ENCODE measurements around the gene POLR1H.
"Not testable (repeated sequence)": the region's sequence is repeated elsewhere in the genome, so short reads cannot be mapped to it uniquely, and the experiment has no call there.

POLR1H gene, protein sequence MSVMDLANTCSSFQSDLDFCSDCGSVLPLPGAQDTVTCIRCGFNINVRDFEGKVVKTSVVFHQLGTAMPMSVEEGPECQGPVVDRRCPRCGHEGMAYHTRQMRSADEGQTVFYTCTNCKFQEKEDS

DNA sequence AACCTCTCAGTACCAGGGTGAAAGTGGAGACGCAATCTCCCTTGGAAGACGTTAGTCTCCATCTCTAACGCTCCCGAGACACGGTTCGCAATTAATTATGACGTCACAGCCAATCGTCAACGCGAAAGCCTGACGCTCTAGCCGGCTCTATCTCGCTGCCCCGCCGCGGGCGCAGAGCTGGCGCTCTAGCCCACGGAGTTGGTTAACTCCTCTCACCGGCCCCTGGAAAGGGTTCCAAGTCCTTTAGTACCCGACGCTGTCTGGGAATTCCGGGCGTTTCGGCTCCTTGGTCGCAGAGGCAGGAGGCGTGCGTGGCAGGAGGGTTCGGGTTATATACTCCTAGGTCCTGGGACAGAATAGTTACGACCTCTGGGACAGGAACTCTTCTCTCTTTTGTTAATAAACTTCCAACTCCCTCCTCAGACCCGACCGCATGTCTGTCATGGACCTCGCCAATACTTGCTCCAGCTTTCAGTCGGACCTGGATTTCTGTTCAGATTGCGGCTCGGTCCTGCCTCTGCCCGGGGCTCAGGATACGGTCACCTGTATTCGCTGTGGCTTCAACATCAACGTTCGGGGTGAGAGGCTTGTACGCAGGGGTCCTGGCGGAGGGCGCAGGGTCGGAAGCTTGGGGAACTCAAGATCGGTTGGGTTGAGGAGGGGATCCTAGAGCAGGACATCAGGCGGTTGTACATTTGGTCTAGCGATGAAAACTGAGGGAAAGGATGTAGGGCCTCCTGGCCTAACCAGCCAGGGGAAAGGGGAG, at the start of gene POLR1H:
Gene POLR1H (plus strand): TSS at position 174 of the 766 bp plus-strand sequence. CDS start 260 bp downstream, at position 434.
- DNase-seq (ENCODE audit: low read depth): peak; percentile 85
- H3K4me3 ChIP-seq (ENCODE audit: low read depth, low read length): peak within 1 kb of the TSS; percentile 98

DNA sequence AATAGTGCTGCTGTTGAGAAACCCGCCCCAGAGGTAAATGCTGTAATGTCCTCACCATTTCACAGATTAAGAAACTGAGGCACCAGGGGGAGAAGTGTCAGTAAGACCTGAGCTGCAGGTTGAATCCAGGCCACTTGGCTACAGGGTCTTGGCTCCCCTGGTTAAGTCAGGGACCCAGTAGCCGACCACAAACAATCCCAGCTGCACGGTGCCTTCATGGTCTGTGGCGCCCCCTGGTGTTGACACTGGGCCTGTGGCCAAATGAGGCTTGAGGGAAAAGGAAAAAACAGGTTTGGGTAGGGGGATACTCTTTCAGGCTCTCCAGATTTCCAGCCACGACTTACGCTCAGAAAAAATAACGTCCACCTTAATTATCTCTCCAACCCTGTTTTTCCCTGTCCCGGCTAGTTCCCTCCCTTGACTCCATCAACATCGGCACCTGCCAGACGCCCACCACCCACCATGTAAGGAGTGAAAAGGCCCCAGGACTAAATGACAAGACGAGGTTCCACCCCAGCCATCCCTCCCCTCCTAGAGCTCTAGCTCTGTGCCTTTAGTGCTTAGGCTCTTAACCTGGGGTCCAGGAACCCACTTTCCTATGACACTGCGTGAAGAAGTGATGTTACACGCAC, 47.7 kb upstream of the POLR1H start:
- DNase-seq (ENCODE audit: low read depth): no peak
- H3K4me3 ChIP-seq (ENCODE audit: low read depth, low read length): no peak overlapping the region

DNA sequence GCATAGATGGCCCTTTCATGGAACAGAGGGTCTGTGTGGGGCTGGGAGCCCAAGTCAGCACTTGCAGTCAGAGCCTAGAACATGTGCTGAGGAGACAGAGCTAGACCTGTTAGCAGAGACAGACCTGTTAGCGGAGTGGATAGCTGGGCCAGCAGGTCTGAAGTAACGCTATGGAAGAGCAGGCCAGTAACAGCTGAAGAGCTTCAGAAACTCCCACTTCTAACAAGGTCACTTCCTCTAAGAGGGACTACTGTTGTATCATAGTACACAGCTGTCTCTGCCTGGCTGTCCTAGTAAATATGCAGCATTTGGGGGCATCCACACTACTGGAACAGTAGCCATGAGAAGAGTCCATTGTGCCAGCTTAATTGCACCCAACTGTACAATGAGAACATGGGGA, 41.2 kb upstream of the POLR1H start:
- H3K4me3 ChIP-seq (ENCODE audit: low read depth, low read length): no peak overlapping the region
- no peak for DNase-seq (ENCODE audit: low read depth)

DNA sequence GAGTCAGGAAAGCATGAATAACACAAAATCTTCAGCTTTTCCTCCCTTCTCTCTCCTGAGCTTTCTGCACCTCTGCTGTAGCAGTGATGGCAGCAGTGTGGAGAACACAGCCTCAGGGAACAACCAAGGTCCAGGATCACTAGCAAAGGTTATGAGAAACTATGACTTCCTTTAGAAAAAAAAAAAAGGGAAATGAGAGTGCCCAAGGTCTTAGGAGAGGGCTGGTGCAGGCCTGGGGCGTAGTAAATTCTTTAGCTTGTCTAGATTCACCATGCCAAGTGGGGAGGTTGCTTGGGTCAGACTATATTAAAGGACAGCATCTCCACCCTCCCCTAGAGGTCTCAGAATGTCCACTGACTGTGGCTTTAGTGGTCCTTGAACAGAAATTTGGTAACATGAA, 40.4 kb upstream of the POLR1H start:
- H3K4me3 ChIP-seq (ENCODE audit: low read depth, low read length): no peak overlapping the region
- no peak for DNase-seq (ENCODE audit: low read depth)

DNA sequence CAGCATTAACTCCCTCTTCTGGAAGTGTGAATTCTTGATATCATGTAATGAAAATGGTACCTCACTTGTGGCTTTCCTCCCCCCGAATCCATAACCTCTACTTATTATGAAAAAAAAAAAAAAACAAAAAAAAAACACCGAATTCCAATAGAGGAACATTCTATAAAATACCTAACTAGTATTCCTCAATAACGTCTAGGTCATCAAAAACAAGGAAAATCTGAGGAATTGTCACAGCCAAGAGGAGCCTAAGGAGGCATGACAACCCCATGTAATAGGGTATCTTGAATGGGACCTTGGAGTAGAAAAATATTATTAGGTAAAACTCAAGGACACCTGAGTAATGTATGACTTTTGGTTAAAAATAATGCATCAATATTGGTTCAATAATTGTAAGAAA, 38.9 kb upstream of the POLR1H start:
- DNase-seq (ENCODE audit: low read depth): no peak

DNA sequence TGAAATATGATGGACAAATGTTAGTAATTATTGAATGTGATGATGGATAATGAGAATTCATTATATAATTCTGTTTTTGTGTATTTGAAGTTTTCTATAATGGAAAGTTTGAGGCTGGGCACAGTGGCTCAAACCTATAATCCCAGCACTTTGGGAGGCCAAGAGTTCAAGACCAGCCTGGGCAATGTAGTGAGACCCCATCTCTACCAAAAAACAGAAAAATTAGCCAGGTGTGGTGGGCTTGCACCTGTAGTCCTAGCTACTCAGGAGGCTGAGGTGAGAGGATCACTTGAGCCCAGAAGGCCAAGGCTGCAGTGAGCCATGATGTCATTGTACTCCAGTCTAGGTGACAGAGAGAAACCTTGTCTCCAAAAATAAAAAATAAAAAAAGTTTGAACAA, 38.4 kb upstream of the POLR1H start:
- not testable (repeated sequence) for DNase-seq (ENCODE audit: low read depth)

More for the DNA sequence above, 38.9 kb upstream of the POLR1H start:
- no peak overlapping the region for H3K4me3 ChIP-seq (ENCODE audit: low read depth, low read length)

DNA sequence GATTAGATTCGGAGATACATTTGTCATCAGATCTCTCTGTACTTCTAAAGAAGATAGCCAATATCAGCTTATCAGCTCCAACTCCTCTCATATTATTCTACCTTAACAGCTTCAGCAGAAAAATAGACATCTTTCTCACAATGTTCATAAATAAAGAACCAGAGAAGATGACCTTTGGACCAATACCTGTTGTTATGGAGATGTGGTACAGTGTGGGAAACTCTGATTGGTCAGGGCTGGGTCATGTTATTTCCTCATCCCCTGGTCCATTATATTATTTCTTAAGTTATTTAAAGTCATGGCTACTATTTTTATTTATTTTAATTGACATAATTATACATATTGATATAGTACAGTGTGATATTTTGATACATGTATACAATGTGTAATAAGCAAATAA, 35.9 kb upstream of the POLR1H start:
- no peak for DNase-seq (ENCODE audit: low read depth)
- H3K4me3 ChIP-seq (ENCODE audit: low read depth, low read length): no peak overlapping the region

More for the DNA sequence above, 38.4 kb upstream of the POLR1H start:
- H3K4me3 ChIP-seq (ENCODE audit: low read depth, low read length): not testable (repeated sequence)

DNA sequence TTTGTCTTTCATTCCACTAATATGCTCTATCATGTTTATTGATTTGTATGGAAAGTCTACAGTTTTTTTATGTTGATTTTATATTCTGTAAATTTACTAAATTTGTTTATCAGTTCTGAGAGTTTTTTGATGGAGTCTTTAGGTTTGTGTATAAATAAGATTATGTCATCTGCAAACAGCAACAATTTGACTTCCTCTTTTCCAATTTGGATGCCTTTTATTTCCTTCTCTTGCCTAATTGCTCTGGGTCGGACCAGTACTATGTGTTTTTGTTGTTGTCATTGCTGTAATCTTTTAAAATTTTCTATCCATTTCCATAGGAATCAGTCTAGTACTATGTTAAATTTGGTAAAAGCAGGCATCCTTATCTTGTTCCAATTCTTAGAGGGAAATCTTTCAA, 31.5 kb upstream of the POLR1H start:
- DNase-seq (ENCODE audit: low read depth): no peak
- H3K4me3 ChIP-seq (ENCODE audit: low read depth, low read length): no peak overlapping the region

DNA sequence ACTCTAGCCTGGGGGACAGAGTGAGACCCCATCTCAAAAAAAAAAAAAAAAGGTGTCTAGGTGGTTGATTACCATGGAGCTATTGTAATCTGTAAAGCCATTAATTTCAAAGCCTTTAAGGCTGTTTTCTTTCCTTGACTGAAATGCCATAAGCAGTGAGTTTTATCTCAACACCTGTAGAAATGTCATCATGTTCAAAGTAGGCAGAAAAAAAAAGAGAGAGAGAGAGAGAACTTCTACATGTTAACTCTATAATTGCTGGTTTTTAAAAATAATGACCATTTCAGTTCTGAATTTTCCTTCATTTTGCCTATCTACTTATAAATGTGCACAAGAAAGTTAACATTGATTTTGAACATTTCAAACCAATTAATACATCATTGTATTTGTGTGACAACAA, 29.7 kb upstream of the POLR1H start:
- no peak for DNase-seq (ENCODE audit: low read depth)

DNA sequence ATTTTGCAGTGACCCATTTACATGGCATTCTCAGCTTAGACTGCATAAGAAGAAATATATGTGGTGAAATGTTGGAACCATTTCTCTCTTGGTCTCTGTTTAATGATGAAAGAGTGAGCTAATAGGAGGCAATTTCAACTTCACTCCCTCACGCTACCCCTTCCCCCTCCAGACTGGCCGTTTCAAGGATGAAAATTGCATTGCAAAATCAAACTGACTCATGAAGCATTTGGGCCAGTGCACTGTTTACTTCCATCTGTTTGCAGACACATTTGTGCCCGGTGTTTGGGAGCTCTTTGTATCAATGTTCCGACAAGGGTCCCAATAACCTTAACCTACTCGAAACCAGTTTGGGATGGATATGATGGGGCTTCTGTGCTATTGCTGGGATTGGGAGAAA, 27.6 kb upstream of the POLR1H start:
- DNase-seq (ENCODE audit: low read depth): peak; percentile 45
- H3K4me3 ChIP-seq (ENCODE audit: low read depth, low read length): not testable (repeated sequence)

More for the DNA sequence above, 29.7 kb upstream of the POLR1H start:
- H3K4me3 ChIP-seq (ENCODE audit: low read depth, low read length): no peak overlapping the region

DNA sequence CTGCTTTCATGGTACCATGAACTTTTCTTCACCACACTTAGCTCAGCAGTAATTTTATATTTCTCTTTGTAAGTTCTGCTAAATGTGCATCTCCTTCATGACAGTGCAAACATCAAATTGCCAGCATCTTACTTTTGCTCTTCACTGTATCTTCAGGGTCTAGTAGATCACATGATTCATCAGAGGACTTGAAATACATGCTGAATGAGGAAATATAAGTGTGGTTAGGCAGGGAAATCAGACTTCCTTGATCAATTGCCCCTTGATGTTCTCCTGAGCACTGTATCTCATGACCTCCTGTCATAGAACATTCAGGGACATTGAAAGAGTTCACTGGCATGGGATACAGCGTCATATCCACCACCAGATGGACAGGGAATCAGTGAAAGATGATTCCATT, 25.3 kb upstream of the POLR1H start:
- no peak for DNase-seq (ENCODE audit: low read depth)
- no peak overlapping the region for H3K4me3 ChIP-seq (ENCODE audit: low read depth, low read length)

DNA sequence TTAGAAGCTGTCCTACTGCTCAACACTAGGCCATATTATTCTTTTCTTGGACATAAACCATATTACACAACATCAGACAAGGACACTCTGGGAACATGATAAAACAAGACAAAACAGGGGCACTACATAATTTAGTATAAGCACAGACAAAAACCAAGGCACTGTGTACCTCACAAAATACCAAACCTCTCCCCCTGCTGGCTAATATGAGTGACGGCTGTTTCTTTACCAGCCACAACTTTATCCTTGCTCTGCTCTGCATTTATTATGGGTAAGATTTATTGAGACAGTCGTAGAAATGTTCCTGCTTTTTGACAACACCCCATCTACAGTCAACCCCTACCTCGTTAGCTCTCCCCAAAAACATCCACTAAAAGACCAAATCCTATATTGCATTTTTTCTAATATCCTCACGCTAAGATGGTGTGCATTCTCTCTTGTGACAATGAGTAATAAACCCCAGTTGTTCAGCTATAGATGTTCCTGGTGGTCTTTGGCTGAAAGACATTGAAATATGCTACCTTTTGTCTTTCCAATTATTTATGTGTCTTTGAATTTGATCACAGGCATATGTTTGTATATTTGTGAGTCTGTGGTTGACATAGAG, 23.8 kb upstream of the POLR1H start:
- DNase-seq (ENCODE audit: low read depth): no peak
- H3K4me3 ChIP-seq (ENCODE audit: low read depth, low read length): no peak overlapping the region

DNA sequence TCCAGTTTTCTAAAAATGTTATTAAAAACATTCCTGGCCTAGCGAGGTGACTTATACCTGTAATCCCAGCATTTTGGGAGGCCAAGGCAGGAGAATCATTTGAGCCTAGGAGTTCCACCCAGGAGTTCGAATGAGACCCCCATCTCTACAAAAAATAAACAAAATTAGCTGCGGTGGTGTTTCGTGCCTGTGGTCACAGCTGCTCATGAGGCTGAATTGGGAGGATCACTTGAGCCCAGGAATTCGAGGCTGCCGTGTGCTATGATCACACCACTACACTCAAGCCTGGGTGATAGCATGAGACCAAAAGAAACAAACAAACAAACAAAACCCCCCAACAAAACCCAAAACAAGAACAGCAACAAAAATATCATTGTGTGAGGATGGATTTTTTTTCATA, 19.8 kb upstream of the POLR1H start:
- no peak overlapping the region for H3K4me3 ChIP-seq (ENCODE audit: low read depth, low read length)
- no peak for DNase-seq (ENCODE audit: low read depth)

DNA sequence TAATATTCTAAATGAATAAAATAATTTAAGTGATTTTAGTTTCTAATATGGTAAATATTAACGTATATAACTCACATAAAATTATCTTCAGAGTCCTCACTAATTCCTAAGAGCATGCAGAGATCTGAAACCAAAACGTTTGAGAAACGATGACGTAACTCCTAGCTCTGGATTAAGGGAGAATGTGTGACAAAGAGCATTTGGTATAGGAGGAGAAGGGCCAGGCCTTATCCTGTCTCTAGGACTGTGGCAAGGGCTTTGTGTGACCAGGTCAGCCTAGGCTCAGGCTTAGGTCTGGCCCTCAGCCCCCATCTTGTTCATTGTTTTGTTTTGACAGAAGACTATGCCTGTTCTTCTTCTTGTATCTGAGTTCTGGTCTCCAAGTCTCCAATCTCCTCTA, 19.2 kb upstream of the POLR1H start:
- DNase-seq (ENCODE audit: low read depth): no peak
- no peak overlapping the region for H3K4me3 ChIP-seq (ENCODE audit: low read depth, low read length)

DNA sequence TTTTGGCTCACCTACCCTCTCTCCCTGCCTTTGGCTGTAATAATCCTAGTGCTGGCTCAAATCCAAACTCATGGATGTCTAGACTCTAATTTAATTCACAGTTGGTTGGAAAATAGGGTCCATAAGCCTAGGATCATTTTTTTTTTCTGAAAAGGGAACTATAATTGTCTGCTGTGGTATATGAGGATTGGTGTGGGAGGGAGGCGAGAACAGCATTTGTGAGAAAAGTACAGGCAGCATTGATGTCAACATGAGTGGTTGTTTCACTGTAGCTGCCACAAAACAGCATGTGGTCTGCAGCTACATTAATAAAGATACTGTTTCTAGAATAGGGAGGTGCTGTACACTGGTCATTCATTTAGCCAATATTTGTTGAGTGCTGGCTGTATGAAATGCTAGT, 18.6 kb upstream of the POLR1H start:
- no peak for DNase-seq (ENCODE audit: low read depth)
- H3K4me3 ChIP-seq (ENCODE audit: low read depth, low read length): no peak overlapping the region

DNA sequence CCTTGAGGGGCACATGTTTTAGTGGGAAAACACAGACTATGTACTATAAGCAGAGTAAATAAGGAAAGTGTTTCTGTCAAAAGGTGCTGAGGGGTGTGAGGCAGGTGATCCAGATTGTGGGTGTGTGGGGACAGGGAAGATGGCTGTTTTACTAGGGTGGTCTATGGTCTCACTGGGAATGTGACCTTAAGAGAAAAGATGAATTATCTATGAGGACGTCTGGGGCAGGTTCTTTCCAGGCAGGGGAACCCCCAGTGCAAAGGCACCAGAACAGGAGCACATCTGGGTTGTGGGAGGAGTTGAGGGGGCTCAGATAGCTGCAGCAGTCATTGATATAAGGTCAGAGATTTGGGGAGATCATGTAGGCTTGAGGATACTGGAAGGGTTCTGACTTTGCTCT, 18.2 kb upstream of the POLR1H start:
- no peak for DNase-seq (ENCODE audit: low read depth)
- no peak overlapping the region for H3K4me3 ChIP-seq (ENCODE audit: low read depth, low read length)

DNA sequence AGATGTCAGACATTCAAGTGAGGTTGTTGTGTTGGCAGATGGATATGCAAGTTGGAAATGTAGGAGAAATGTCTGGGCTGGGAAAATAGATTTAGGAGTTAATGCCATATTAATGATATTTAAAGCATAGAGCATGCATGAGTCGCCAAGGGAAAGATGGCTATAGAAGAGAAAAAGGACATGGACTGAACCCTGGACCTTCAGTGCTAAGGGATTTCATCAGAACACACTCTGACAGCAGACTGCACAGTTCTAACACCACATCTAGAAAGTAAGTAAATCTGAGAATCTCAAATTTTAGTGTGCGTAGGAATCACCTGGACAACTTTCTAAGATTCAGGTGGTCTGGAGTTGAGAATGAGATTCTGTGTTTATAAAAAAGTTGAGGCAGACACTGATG, 17.3 kb upstream of the POLR1H start:
- H3K4me3 ChIP-seq (ENCODE audit: low read depth, low read length): no peak overlapping the region
- no peak for DNase-seq (ENCODE audit: low read depth)

DNA sequence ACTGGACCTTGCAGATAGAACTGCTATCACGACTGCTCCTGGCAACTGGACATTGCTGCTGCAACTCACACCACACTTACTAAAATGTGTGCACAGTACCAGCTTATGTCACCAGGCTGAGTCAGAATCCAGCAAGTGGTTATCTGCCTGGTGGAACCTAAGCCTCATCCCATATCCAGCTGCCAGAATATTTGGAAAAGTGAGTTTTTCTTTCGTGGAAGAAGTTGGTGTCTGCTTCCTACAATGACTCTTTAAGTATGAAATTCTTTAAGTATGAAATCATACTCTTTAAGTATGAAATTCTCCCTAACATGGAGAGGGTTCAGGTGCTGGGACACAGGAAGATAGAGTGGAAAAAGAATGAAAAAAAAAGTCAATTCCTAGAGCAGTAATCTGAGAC, 16.4 kb upstream of the POLR1H start:
- H3K4me3 ChIP-seq (ENCODE audit: low read depth, low read length): no peak overlapping the region
- DNase-seq (ENCODE audit: low read depth): peak; percentile 7

DNA sequence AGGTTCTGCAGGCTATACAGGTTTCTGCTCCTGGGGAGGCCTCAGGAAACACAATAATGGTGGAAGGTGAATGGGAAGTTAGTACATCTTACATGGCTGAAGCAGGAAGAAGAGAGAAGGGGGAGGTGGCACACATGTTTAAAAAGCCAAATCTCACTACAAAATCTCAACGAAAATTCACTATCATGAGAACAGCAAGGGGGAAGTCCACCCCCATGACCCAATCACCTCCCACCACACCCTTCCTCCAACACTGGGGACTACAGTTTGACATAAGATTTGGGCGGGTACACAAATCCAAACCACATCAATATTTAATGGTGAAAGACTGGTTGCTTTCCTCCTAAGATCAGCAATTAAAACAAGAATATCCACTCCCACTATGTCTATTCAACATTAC, 13.8 kb upstream of the POLR1H start:
- DNase-seq (ENCODE audit: low read depth): no peak
- no peak overlapping the region for H3K4me3 ChIP-seq (ENCODE audit: low read depth, low read length)

DNA sequence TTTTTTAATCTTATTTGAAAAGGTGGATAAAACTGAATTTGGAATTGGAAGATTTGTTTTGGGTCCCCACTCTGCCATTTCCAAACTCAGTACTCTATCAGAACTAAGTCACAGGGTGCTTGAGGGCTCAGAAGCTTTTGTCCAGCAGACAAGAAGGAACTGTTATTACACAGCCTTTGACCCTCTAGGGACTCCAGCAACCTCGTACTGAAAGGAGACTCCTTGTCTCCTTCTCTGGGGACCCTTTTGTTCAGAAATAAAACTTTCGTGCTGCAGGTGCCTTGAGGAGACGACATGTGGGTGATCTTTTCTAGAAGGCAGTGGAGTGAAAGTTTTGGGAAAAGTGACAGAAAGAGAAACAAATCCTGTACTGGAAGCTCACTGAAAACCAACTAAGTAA, 7.4 kb upstream of the POLR1H start:
- H3K4me3 ChIP-seq (ENCODE audit: low read depth, low read length): no peak overlapping the region
- DNase-seq (ENCODE audit: low read depth): no peak

DNA sequence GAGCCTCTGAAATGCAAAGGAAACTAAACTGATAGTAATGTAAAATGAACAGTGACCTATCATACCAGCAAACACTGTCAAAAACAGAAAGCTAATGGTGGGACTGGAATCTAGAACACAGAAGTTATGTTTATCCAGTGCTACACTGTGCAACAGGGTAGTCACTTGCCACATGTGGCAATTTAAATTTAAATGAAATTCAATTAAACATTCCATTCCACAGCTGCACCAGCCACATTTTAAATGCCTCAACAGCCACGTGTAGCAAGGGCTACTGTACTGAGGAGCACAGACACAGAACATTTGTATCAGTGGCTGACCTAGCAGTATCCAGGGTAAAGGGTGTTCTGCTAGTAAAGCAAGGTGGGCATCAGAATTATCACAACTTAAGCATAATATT, 5.6 kb upstream of the POLR1H start:
- no peak for DNase-seq (ENCODE audit: low read depth)
- H3K4me3 ChIP-seq (ENCODE audit: low read depth, low read length): no peak overlapping the region
